ENCODE data around the gene PDE3A.

DNA sequence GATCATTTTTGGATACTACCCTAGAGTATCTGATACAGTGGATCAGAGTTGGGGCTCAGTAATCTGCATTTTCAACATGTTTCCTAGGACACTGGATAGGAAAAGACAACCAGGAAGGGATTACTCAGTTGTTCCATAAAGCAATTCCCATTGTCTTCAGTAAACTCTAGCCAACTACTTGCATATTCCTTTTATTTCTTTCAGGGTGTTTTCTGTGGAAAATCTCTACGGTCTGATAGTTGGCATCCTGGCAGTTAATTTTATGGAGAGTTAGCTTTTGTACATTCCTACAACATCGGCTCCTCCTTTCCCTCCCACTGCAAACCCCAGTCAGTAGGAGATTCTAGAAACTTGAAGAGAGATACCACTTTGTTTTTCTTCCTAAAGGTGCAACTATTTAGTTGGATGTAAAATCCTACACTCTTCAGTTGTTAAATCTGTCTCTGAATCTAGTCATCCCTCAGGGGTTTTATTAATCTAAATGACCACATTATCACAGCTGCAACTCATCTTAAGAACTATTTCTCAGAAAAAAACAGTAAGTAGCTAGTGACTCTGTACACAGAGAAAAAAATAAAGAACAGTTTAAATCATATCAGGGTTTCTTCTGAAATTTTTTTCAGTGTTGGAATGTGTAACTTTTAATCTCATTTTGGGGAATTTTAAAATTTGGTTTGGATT is 103.9 kb downstream of the PDE3A start:
- TF ChIP-seq, protein P1, sequence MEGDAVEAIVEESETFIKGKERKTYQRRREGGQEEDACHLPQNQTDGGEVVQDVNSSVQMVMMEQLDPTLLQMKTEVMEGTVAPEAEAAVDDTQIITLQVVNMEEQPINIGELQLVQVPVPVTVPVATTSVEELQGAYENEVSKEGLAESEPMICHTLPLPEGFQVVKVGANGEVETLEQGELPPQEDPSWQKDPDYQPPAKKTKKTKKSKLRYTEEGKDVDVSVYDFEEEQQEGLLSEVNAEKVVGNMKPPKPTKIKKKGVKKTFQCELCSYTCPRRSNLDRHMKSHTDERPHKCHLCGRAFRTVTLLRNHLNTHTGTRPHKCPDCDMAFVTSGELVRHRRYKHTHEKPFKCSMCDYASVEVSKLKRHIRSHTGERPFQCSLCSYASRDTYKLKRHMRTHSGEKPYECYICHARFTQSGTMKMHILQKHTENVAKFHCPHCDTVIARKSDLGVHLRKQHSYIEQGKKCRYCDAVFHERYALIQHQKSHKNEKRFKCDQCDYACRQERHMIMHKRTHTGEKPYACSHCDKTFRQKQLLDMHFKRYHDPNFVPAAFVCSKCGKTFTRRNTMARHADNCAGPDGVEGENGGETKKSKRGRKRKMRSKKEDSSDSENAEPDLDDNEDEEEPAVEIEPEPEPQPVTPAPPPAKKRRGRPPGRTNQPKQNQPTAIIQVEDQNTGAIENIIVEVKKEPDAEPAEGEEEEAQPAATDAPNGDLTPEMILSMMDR (conservative IDR thresholded peaks at IDR 0.05), result no peak
- TF ChIP-seq ZFX (IDR thresholded peaks at IDR 0.05), result no peak
